ENCODE results near the gene CUL7. TPM values are rescaled to one million over a fixed set of nuclear protein-coding genes. Genes with fewer than 3 reads are reported as not detected.

CUL7 gene
- total and polyA plus RNA-seq, 2 of the 8 experiments (the other 6 are each of a cell fraction or from before 2014, with no cell fraction given): 10.8 to 15.0 TPM

GRCh38 chr6:43092635-43093034, 39.0 kb upstream of the CUL7 start:
- ChIA-PET POLR2A (ENCODE audit: partially characterized antibody) (interaction anchor here (1.2 to 1.3 kb wide), 2 partner anchors 11 to 16 kb away, joined by 3 read pairs; no protein-coding TSS in a partner anchor), CTCF (ENCODE audit: partially characterized antibody) (interaction anchor here (0.6 to 2.8 kb wide), 5 partner anchors 9 to 51 kb away, joined by 3 to 9 read pairs (median 3); no protein-coding TSS in a partner anchor)
- Histone ChIP-seq H2AFZ (ENCODE audit: low read length) (no peak overlapping the region), H2BK12ac (ENCODE audit: low read depth, low read length) (no peak overlapping the region), H3K36me3 (ENCODE audit: control insufficient read depth in 2 of 4, insufficient read depth in 4 of 4, low read length in 3 of 4) (no peaks in the 10 kb centered on the region), H2BK15ac (ENCODE audit: low read length) (no peak overlapping the region), H3K23me2 (ENCODE audit: low read depth, low read length) (0 out of 2 replicates have a peak, but pooled peaks cover 2% of the 10 kb centered on the region), H2BK20ac (ENCODE audit: low read length) (no peak overlapping the region), H4K20me1 (replicated peaks in 1 of 2; ENCODE audit: control insufficient read depth in 1 of 2, insufficient read depth in 2 of 2, low read length in 2 of 2) (peaks cover 0 to 4% of the 10 kb centered on the region in 2 experiments), H3K4me1 (replicated peaks in 1 of 4; ENCODE audit: control insufficient read depth in 3 of 4, insufficient read depth in 4 of 4, low read length in 3 of 4) (peaks cover 26 to 46% (median 33%) of the 10 kb centered on the region in 4 experiments), H3K79me2 (ENCODE audit: control insufficient read depth in 1 of 2, insufficient read depth in 2 of 2, low read length in 2 of 2) (peaks cover 8 to 79% of the 10 kb centered on the region in 2 experiments), H3K4me3 (ENCODE audit: extremely low read depth in 1 of 4, insufficient read depth in 2 of 4, low read depth in 3 of 4, low read length in 4 of 4) (no peak overlapping the region), H4K5ac (ENCODE audit: insufficient read length, low read depth, low read length) (no peak overlapping the region), H4K91ac (replicated peaks; ENCODE audit: insufficient read length, low read length) (no peak overlapping the region), H3K27me3 (replicated peaks in 1 of 4; ENCODE audit: control insufficient read depth in 3 of 4, extremely low read depth in 1 of 4, insufficient read depth in 3 of 4, low read length in 3 of 4) (no peaks in the 10 kb centered on the region), H3K79me1 (ENCODE audit: low read depth, low read length) (peaks cover 10% of the 10 kb centered on the region), H2BK5ac (ENCODE audit: low read depth, low read length) (no peak overlapping the region), H3K9me3 (ENCODE audit: insufficient read depth in 2 of 2, low read depth in 1 of 2, low read length in 1 of 2) (no peaks in the 10 kb centered on the region), H3K56ac (replicated peaks; ENCODE audit: insufficient read length, low read depth, low read length) (no peak overlapping the region), H3K18ac (ENCODE audit: extremely low read depth, low read length) (no peak overlapping the region), H3K4ac (replicated peaks; ENCODE audit: insufficient read length, low read depth, low read length) (no peak overlapping the region), H3K27ac (ENCODE audit: low read depth, low read length) (no peak overlapping the region), H3K14ac (ENCODE audit: insufficient read length) (no peak overlapping the region), H3K4me2 (ENCODE audit: insufficient read depth in 1 of 2, low read depth in 2 of 2, low read length in 2 of 2) (no peak overlapping the region), H4K8ac (ENCODE audit: extremely low read depth, insufficient read depth, low read length) (no peak overlapping the region), H3K9ac (replicated peaks in 1 of 4; ENCODE audit: extremely low read depth in 1 of 4, low read depth in 3 of 4, low read length in 3 of 4) (no peak overlapping the region), H2BK120ac (replicated peaks; ENCODE audit: low read depth, low read length) (no peak overlapping the region), H2AK5ac (ENCODE audit: low read depth, low read length) (no peak overlapping the region), H3K23ac (ENCODE audit: insufficient read length) (no peak overlapping the region)
- DNase-seq (ENCODE audit: low read depth in 1 of 2, low spot score in 2 of 2): no peak
- FAIRE-seq: no peak
- no peak for TF ChIP-seq TEAD4 (IDR thresholded peaks at IDR 0.05; ENCODE audit: low read depth, low read length)
- no peak for TF ChIP-seq SIN3A (conservative IDR thresholded peaks at IDR 0.05 in 1 of 2, IDR thresholded peaks at IDR 0.05 in 1 of 2; ENCODE audit: low read depth in 1 of 2, low read length in 2 of 2)
- TF ChIP-seq TBP (IDR thresholded peaks at IDR 0.05; ENCODE audit: low read depth, low read length): no peak
